K562 (cell line): ENCODE measurements around the gene SLC35F5.

ENCODE experiments used
- BRD4 ChIP-seq: fragments of 200-600 bp; sonication (generic); IDR thresholded peaks from 2 replicates; pipeline ENCODE4 v1.6.1; 2017; ENCODE audit warnings: inconsistent platforms
- CHD2 ChIP-seq: IDR thresholded peaks from 2 replicates; pipeline ENCODE4 v1.6.1; 2011; ENCODE audit warnings: low read depth, low read length
- NFATC3 ChIP-seq: fragments of 450-650 bp; IDR thresholded peaks from 2 replicates; pipeline ENCODE4 v1.6.1; 2017; ENCODE audit warnings: mild to moderate bottlenecking
- POLR2A ChIP-seq: fragments of 450-650 bp; conservative IDR thresholded peaks from 2 replicates; pipeline ENCODE4 v1.6.1; 2016
- ZBED1 ChIP-seq: IDR thresholded peaks from 2 replicates; pipeline ENCODE4 v1.6.1; 2014
- ZEB2 ChIP-seq: fragments of 450-650 bp; IDR thresholded peaks from 2 replicates; pipeline ENCODE4 v1.6.1; 2016
- ZNF274 ChIP-seq: IDR thresholded peaks from 2 replicates; pipeline ENCODE4 v1.6.1; 2011; ENCODE audit warnings: low read depth, mild to moderate bottlenecking, low read length, moderate library complexity, borderline replicate concordance
- ZZZ3 ChIP-seq: fragments of 450-650 bp; IDR thresholded peaks from 2 replicates; pipeline ENCODE4 v1.6.1; 2016; ENCODE audit warnings: antibody characterized with exemption, mild to moderate bottlenecking, moderate library complexity
- TF ChIP-seq, protein P1 (sequence below): sonication (generic); formaldehyde crosslinking; IDR thresholded peaks from 2 replicates; pipeline ENCODE4 v1.8.1; 2023; ENCODE audit warnings: missing genetic modification reagents, mild to moderate bottlenecking, borderline replicate concordance
- TF ChIP-seq, protein P2 (sequence below), 3 experiments: IDR thresholded peaks in 2 of 3; conservative IDR thresholded peaks in 1 of 3; 2 replicates each; pipeline ENCODE4 v1.5.1; 2011 to 2012; ENCODE audit warnings: low read length in 3 of 3, mild to moderate bottlenecking in 3 of 3, control low read depth in 2 of 3, improper control_type of control experiment in 1 of 3, inconsistent platforms in 1 of 3, low read depth in 1 of 3, mixed read lengths in 1 of 3, moderate library complexity in 1 of 3; ENCODE audit not compliant: insufficient read depth in 2 of 3

DNA sequence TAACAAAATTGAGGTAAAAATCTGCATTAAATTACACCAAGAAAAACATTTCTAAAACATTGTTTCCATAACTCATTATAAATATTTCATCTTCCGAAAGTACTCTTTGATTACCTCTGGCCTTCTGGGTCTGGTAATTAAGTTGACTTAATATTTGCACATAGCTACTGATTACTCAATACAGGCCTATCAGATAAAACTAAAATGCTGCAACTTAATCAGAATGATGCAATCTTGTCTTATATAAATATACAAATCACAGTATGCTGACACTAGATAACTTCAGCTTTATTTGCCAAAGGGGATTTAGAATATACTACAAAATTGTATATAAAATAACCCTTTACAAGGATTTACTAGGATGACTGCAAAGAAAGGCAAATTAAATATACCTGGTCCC lies 49.3 kb downstream of the SLC35F5 start:
- TF ChIP-seq, protein P1, sequence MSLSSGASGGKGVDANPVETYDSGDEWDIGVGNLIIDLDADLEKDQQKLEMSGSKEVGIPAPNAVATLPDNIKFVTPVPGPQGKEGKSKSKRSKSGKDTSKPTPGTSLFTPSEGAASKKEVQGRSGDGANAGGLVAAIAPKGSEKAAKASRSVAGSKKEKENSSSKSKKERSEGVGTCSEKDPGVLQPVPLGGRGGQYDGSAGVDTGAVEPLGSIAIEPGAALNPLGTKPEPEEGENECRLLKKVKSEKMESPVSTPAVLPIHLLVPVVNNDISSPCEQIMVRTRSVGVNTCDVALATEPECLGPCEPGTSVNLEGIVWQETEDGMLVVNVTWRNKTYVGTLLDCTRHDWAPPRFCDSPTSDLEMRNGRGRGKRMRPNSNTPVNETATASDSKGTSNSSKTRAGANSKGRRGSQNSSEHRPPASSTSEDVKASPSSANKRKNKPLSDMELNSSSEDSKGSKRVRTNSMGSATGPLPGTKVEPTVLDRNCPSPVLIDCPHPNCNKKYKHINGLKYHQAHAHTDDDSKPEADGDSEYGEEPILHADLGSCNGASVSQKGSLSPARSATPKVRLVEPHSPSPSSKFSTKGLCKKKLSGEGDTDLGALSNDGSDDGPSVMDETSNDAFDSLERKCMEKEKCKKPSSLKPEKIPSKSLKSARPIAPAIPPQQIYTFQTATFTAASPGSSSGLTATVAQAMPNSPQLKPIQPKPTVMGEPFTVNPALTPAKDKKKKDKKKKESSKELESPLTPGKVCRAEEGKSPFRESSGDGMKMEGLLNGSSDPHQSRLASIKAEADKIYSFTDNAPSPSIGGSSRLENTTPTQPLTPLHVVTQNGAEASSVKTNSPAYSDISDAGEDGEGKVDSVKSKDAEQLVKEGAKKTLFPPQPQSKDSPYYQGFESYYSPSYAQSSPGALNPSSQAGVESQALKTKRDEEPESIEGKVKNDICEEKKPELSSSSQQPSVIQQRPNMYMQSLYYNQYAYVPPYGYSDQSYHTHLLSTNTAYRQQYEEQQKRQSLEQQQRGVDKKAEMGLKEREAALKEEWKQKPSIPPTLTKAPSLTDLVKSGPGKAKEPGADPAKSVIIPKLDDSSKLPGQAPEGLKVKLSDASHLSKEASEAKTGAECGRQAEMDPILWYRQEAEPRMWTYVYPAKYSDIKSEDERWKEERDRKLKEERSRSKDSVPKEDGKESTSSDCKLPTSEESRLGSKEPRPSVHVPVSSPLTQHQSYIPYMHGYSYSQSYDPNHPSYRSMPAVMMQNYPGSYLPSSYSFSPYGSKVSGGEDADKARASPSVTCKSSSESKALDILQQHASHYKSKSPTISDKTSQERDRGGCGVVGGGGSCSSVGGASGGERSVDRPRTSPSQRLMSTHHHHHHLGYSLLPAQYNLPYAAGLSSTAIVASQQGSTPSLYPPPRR (CRISPR knock-in tag), result no peak
- no peak for TF ChIP-seq ZEB2
- TF ChIP-seq, protein P2, sequence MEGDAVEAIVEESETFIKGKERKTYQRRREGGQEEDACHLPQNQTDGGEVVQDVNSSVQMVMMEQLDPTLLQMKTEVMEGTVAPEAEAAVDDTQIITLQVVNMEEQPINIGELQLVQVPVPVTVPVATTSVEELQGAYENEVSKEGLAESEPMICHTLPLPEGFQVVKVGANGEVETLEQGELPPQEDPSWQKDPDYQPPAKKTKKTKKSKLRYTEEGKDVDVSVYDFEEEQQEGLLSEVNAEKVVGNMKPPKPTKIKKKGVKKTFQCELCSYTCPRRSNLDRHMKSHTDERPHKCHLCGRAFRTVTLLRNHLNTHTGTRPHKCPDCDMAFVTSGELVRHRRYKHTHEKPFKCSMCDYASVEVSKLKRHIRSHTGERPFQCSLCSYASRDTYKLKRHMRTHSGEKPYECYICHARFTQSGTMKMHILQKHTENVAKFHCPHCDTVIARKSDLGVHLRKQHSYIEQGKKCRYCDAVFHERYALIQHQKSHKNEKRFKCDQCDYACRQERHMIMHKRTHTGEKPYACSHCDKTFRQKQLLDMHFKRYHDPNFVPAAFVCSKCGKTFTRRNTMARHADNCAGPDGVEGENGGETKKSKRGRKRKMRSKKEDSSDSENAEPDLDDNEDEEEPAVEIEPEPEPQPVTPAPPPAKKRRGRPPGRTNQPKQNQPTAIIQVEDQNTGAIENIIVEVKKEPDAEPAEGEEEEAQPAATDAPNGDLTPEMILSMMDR (IDR thresholded peaks at IDR 0.05 in 2 of 3, conservative IDR thresholded peaks at IDR 0.05 in 1 of 3; ENCODE audit: insufficient read depth in 2 of 3, low read depth in 1 of 3, low read length in 3 of 3), result no peak
- no peak for TF ChIP-seq BRD4
- TF ChIP-seq ZZZ3, result no peak
- no peak for TF ChIP-seq POLR2A
- no peak for TF ChIP-seq ZBED1
- no peak for TF ChIP-seq NFATC3
- TF ChIP-seq CHD2, result no peak
- no peak for TF ChIP-seq ZNF274
